GM10266 (cell line): ENCODE data around the gene UBE2E2.

Experiments used
- DNase-seq: peaks from one replicate; pipeline ENCODE4 v3.0.0; 2012; ENCODE audit errors: extremely low spot score
- CTCF ChIP-seq: IDR thresholded peaks from 2 replicates; pipeline ENCODE4 v1.5.1; 2012; ENCODE audit warnings: mild to moderate bottlenecking, low read depth; ENCODE audit not compliant: control insufficient read depth, insufficient read depth; ENCODE audit errors: missing control alignments

The UBE2E2 gene

DNA sequence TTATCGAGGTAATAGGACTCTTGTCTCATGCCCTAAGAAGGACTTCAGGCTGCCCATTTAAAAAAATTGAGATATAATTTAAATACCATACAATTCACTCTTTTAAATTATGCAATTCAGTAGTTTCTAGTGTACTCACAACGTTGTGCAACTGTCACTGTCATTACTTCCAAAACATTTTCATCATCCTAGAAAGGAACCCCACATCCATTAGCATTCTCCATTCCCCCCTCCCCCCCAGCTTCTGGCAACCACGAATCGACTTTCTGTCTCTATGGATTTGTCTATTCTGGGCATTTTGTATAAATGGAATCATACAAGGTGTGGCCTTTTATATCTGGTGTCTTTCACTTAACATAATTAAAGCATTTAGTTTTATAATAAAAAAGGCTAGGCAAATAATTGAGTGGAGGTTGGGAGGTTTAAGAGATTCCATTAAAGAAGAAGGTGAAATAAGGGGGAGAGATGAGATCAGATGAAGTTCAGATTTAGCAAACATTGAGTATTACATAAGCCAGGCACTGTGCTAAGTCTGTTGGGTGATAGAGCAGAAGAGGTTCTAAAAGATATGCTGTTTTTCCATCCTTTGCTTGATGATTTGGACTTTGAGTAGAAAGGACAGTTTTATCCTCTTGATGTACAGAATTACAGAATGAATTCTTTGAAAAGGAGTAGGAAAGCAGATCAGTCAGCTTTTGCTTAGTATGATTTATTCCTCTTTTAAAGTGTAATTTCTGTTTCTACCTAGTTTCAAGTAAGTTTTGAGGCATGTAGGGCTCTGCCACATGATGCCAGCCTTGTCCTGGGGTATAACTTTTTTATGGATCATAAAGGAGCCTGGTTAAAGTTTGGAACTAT, 36.3 kb downstream of the UBE2E2 start:
- TF ChIP-seq CTCF: no peak
- no peak for DNase-seq

DNA sequence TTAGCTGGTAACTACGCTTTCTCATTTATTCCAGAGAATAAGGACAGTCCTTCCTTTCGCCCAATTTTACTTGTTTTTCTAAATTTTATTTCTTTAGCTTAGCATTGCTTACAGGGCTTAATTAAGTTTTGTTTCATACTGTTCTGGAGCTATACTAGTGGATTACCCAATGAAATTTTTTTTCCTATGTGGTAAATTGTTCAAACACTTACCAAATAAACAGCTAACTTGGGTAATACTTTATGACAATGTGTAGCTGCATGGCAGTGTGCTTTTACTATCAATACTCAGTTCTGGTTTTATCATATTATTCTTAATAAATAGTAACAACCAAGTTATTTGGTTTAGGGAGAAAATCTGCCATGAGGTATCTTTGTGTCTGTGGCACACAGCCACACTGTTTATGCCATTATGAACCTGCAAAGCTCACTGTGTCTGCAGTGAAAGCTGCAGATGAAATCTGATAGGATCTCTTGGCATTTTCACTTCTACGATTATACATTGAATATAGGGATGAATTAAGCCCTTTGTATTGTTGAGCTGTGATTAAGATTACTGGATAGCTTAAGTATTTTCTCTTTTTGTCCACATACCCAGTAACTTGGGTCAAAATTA, 37.2 kb downstream of the UBE2E2 start:
- DNase-seq: no peak
- no peak for TF ChIP-seq CTCF

DNA sequence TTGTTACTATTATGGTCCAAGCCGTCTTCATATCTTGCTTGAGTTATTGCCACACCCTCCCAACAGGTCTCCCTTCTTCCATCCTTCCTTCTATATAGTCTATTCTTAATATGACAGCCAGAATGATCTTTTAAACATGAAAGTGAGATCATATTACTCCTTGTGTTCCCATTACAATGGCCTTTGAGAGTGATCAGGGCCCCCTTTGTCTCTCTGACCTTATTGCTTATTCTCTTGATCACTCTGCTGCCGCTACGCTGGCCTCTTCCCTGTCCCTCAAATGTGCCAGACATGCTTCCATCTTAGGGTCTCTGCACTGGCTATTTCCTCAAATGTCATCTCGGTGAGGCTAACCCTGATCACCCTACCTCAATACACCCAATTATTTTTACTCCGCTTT, 38.1 kb downstream of the UBE2E2 start:
- TF ChIP-seq CTCF: no peak
- no peak for DNase-seq

DNA sequence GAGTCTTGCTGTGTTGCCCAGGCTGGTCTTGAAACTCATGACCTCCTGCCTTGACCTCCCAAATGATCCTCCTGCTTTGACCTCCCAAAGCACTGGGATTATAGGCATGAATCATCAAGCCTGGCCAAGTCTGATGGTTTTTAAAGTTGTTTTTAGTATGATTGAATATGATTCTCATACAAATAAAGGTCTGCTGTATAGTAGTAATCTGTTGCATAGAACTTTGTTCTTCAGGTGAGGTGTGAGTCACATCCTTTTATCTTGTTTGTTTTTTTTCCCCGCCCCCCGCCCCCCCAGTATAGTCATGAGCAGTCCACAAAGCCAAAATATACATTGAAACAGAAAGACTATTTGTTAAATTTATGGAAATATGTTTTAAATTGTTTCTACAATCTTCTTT, 39.0 kb downstream of the UBE2E2 start:
- no peak for DNase-seq
- no peak for TF ChIP-seq CTCF

DNA sequence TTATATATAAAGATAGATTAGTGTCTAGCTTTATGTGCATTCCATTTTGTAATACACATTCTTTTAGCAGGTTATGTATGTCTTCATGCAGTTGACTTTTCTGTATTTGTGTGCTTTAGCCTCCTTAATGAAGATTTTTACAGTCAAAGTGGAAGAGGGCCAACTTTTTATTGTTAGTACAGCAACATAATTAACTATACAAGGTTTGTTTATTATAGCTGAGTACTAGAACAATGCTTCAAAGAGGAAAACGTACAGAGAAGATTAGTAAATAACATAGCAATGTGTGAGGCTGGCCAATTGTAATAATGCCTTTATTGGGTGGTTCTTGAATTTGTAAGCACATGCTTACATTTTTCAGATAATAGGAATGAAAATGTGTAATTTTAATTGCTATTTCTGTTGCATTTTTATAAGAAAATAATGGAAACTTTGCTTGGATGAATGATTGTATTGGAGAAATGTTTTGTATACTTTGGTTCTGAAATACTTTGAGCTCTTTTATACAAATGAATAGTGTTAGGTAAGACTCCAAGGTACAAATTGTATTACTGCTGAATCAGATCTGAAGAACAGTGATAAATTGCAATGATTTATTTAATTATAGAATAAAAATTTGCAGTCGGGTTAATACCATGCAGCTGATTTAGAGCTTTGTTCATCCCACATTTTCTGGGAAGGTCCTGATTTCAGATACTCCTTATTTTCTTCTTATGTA, 41.4 kb downstream of the UBE2E2 start:
- TF ChIP-seq CTCF: no peak
- no peak for DNase-seq

DNA sequence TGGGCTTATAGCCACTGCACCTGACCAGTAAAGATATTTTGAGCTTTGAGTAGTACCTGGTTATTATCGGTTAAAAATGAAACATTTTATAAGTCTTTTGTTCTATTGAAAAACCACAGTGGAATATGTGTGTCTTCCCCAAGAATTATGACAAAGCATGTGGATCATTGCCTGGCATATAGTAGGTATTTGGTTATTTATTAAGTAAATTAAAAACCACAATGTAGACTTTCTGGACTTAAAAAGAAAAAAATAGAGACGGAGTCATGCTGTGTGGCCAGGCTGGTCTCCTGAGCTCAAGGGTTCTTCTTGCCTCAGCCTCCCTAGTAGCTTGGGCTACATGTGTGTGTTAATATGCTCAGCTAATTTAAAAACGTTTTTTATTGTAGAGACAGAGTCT, 43.5 kb downstream of the UBE2E2 start:
- TF ChIP-seq CTCF: no peak
- DNase-seq: no peak
